ENCODE measurements around the gene ACKR4. TPM values are rescaled to one million over a fixed set of nuclear protein-coding genes. Genes with fewer than 3 reads are reported as not detected.

The ACKR4 gene
- polyA plus RNA-seq, 1 experiment = 26.7 TPM

GRCh38 chr3:132616780-132617179 lies 19.7 kb downstream of the ACKR4 start:
- no peaks in the 10 kb centered on the region for H3K36me3 ChIP-seq (ENCODE audit: control insufficient read depth, insufficient read depth, low read length)
- no peaks in the 10 kb centered on the region for H3K27me3 ChIP-seq (ENCODE audit: control insufficient read depth, insufficient read depth, low read length)
- CTCF ChIA-PET = no interaction called here
- POLR2A ChIA-PET = no interaction called here
- no peak for TF ChIP-seq CTCF (IDR thresholded peaks at IDR 0.05; ENCODE audit: insufficient read depth, low read depth, low read length)
- no peak for DNase-seq (ENCODE audit: low read depth)
- no peak overlapping the region for H3K4me3 ChIP-seq (ENCODE audit: low read depth, low read length)

- ChIA-PET CTCF (no interaction called here), POLR2A (no interaction called here)
- no peak for TF ChIP-seq CTCF (IDR thresholded peaks at IDR 0.05; ENCODE audit: insufficient read depth, low read depth, low read length)
- Histone ChIP-seq H3K36me3 (ENCODE audit: control insufficient read depth, insufficient read depth, low read length) (peaks cover 2% of the 10 kb centered on the region; the same call in 1 of the 2 replicates), H3K27me3 (ENCODE audit: control insufficient read depth, insufficient read depth, low read length) (no peaks in the 10 kb centered on the region), H3K4me3 (ENCODE audit: low read depth, low read length) (no peak overlapping the region)
- DNase-seq (ENCODE audit: low read depth) = no peak
Observed at GRCh38 chr3:132622148-132622547, 25.1 kb downstream of the ACKR4 start.

- DNase-seq (ENCODE audit: low read depth) = no peak
- TF ChIP-seq CTCF (IDR thresholded peaks at IDR 0.05; ENCODE audit: insufficient read depth, low read depth, low read length) = no peak
- Histone ChIP-seq H3K36me3 (ENCODE audit: control insufficient read depth, insufficient read depth, low read length) (peaks cover 2% of the 10 kb centered on the region; the same call in 1 of the 2 replicates), H3K27me3 (ENCODE audit: control insufficient read depth, insufficient read depth, low read length) (no peaks in the 10 kb centered on the region), H3K4me3 (ENCODE audit: low read depth, low read length) (no peak overlapping the region)
- CTCF ChIA-PET = no interaction called here
- POLR2A ChIA-PET = no interaction called here
Observed at GRCh38 chr3:132622761-132623160, 25.7 kb downstream of the ACKR4 start.

GRCh38 chr3:132623646-132624045 lies 26.6 kb downstream of the ACKR4 start:
- ChIA-PET CTCF (no interaction called here), POLR2A (interaction anchor here (0.6 kb wide), 2 partner anchors 88 to 118 kb away, joined by 3 to 5 read pairs; no protein-coding TSS in a partner anchor)
- no peak for TF ChIP-seq CTCF (IDR thresholded peaks at IDR 0.05; ENCODE audit: insufficient read depth, low read depth, low read length)

GRCh38 chr3:132624790-132625189 lies 27.7 kb downstream of the ACKR4 start:
- CTCF ChIA-PET = interaction anchor here (1.9 kb wide), 1 partner anchor 88 kb away, joined by 4 read pairs; no protein-coding TSS in a partner anchor
- DNase-seq (ENCODE audit: low read depth) = no peak
- no peak overlapping the region for H3K4me3 ChIP-seq (ENCODE audit: low read depth, low read length)
- no peaks in the 10 kb centered on the region for H3K27me3 ChIP-seq (ENCODE audit: control insufficient read depth, insufficient read depth, low read length)
- TF ChIP-seq CTCF (IDR thresholded peaks at IDR 0.05; ENCODE audit: insufficient read depth, low read depth, low read length) = no peak
- peaks cover 2% of the 10 kb centered on the region; the same call in 1 of the 2 replicates for H3K36me3 ChIP-seq (ENCODE audit: control insufficient read depth, insufficient read depth, low read length)
- POLR2A ChIA-PET = no interaction called here

More at GRCh38 chr3:132623646-132624045, 26.6 kb downstream of the ACKR4 start:
- Histone ChIP-seq H3K36me3 (ENCODE audit: control insufficient read depth, insufficient read depth, low read length) (peaks cover 2% of the 10 kb centered on the region; the same call in 1 of the 2 replicates), H3K27me3 (ENCODE audit: control insufficient read depth, insufficient read depth, low read length) (no peaks in the 10 kb centered on the region), H3K4me3 (ENCODE audit: low read depth, low read length) (no peak overlapping the region)
- DNase-seq (ENCODE audit: low read depth) = no peak
